HepG2 (cell line): ENCODE results near the gene MICAL3. TPM values are rescaled to one million over a fixed set of nuclear protein-coding genes. Genes with fewer than 3 reads are reported as not detected.

Experiments used
- ATAC-seq: fragments of 200-7000 bp; cut with Tn5 transposase; 3 replicates; pipeline ENCODE4 v1.9.1; 2020; ENCODE audit warnings: mild to moderate bottlenecking, moderate library complexity
- BruUV-seq: library from RNA; stranded (reverse); fragments of 400-500 nt; replicated peaks from 2 replicates; lab custom pipeline; 2021; lab: Mats Ljungman, UMichigan
- CTCF ChIA-PET: fragments of 300-600 bp; formaldehyde crosslinking; extraction: SDS; loops from one replicate; lab custom pipeline; 2021; ENCODE audit warnings: low total read pairs, inconsistent platforms, low intra/inter-chr PET ratio; lab: Yijun Ruan, JAX
- POLR2A ChIA-PET: fragments of 350-600 bp; sonication (Branson Sonifier 250); formaldehyde crosslinking; loops from one replicate; lab custom pipeline; 2020; ENCODE audit warnings: antibody characterized with exemption, inconsistent platforms; lab: Yijun Ruan, JAX
- DNase-seq: peaks from one replicate; pipeline ENCODE4 v3.0.0-alpha.2; 2015; ENCODE audit warnings: low spot score
- FAIRE-seq: peaks from 3 replicates; lab custom pipeline; 2011; peaks lifted over from hg19 to GRCh38; lab: Jason Lieb, UNC
- H2AFZ ChIP-seq: one replicate; pipeline ENCODE4 v1.6.1; 2011; ENCODE audit warnings: low read length, inconsistent platforms
- H3K27ac ChIP-seq: fragments of 300-600 bp; 3 replicates; pipeline ENCODE4 v1.8.0; 2011; ENCODE audit warnings: mixed run types, mild to moderate bottlenecking, mixed read lengths, low read length, inconsistent platforms; ENCODE audit not compliant: insufficient read depth; ENCODE audit errors: extremely low read length
- H3K27me3 ChIP-seq, 2 experiments: fragments of 200-600 bp in 1 of 2; 2 replicates in 1 of 2; 3 replicates in 1 of 2; pipeline versions ENCODE4 v1.6.0 to v1.8.0; 2011; ENCODE audit warnings: low read length in 2 of 2, mild to moderate bottlenecking in 2 of 2, moderate library complexity in 2 of 2, inconsistent platforms in 1 of 2; ENCODE audit not compliant: insufficient read depth in 2 of 2, control insufficient read depth in 1 of 2
- H3K36me3 ChIP-seq, 2 experiments: fragments of 200-600 bp in 1 of 2; replicated peaks in 1 of 2; 2 replicates in 1 of 2; 3 replicates in 1 of 2; pipeline versions ENCODE4 v1.5.1 to v1.8.0; 2011; ENCODE audit warnings: low read length in 2 of 2, inconsistent platforms in 1 of 2; ENCODE audit not compliant: insufficient read depth in 2 of 2, control insufficient read depth in 1 of 2
- H3K4me1 ChIP-seq: 2 replicates; pipeline ENCODE4 v1.5.1; 2012; ENCODE audit warnings: low read length, inconsistent platforms; ENCODE audit not compliant: insufficient read depth
- H3K4me2 ChIP-seq: 2 replicates; pipeline ENCODE4 v1.6.0; 2011; ENCODE audit warnings: low read depth, low read length, inconsistent platforms
- H3K4me3 ChIP-seq, 3 experiments: fragments of 200-600 bp in 1 of 3; sonication (generic), shearing (Covaris generic) in 1 of 3; replicated peaks in 1 of 3; 2 replicates each; pipeline ENCODE4 v1.5.1; 2011 to 2016; ENCODE audit warnings: low read length in 3 of 3, inconsistent platforms in 2 of 3, low read depth in 2 of 3, mild to moderate bottlenecking in 2 of 3, control low read depth in 1 of 3, mixed read lengths in 1 of 3; ENCODE audit not compliant: insufficient read depth in 1 of 3
- H3K79me2 ChIP-seq: one replicate; pipeline ENCODE4 v1.6.1; 2011; ENCODE audit warnings: low read length, inconsistent platforms; ENCODE audit not compliant: insufficient read depth
- H3K9ac ChIP-seq: 2 replicates; pipeline ENCODE4 v1.6.0; 2011; ENCODE audit warnings: mild to moderate bottlenecking, low read depth, low read length, inconsistent platforms; ENCODE audit not compliant: insufficient read depth
- H3K9me3 ChIP-seq: 2 replicates; pipeline ENCODE4 v1.5.1; 2012; ENCODE audit warnings: mild to moderate bottlenecking, low read length
- H4K20me1 ChIP-seq: 2 replicates; pipeline ENCODE4 v1.6.0; 2011; ENCODE audit warnings: inconsistent platforms, mild to moderate bottlenecking, low read length, moderate library complexity; ENCODE audit not compliant: insufficient read depth
- CHD2 ChIP-seq: IDR thresholded peaks from 2 replicates; pipeline ENCODE4 v1.6.1; 2011; ENCODE audit warnings: low read depth, low read length, improper control_type of control experiment
- CREM ChIP-seq, 2 experiments: sonication (generic) in 1 of 2; formaldehyde crosslinking in 1 of 2; IDR thresholded peaks; 2 replicates each; pipeline versions ENCODE4 v1.4.0 to v1.6.1; 2016 to 2020; ENCODE audit warnings: antibody characterized with exemption in 1 of 2, mild to moderate bottlenecking in 1 of 2, missing genetic modification reagents in 1 of 2
- HOXA7 ChIP-seq: sonication (generic); formaldehyde crosslinking; IDR thresholded peaks from 2 replicates; pipeline ENCODE4 v1.8.1; 2022; ENCODE audit warnings: mild to moderate bottlenecking, missing genetic modification reagents, moderate library complexity
- HOXA9 ChIP-seq: sonication (generic); formaldehyde crosslinking; IDR thresholded peaks from 2 replicates; pipeline ENCODE4 v1.8.1; 2022; ENCODE audit warnings: missing genetic modification reagents, mild to moderate bottlenecking, moderate library complexity, borderline replicate concordance
- KLF9 ChIP-seq: IDR thresholded peaks from 2 replicates; pipeline ENCODE4 v1.6.1; 2016; ENCODE audit warnings: low read depth
- MIER3 ChIP-seq: IDR thresholded peaks from 2 replicates; pipeline ENCODE4 v1.6.1; 2016; ENCODE audit warnings: missing compliant biosample characterization, borderline replicate concordance
- MXI1 ChIP-seq: IDR thresholded peaks from 3 replicates; pipeline ENCODE4 v1.6.1; 2012; ENCODE audit warnings: low read depth, low read length, inconsistent platforms, borderline replicate concordance
- PHF5A ChIP-seq: IDR thresholded peaks from one replicate; pipeline ENCODE4 v1.6.1; 2018; ENCODE audit warnings: low read depth, missing genetic modification reagents; ENCODE audit not compliant: unreplicated experiment
- REPIN1 ChIP-seq: sonication (generic); formaldehyde crosslinking; IDR thresholded peaks from 2 replicates; pipeline ENCODE4 v1.8.0; 2022; ENCODE audit warnings: missing genetic modification reagents, low read depth, mild to moderate bottlenecking, borderline replicate concordance
- SRSF4 ChIP-seq: fragments of 200-400 bp; formaldehyde crosslinking; IDR thresholded peaks from one replicate; pipeline ENCODE4 v1.6.1; 2018; ENCODE audit warnings: mild to moderate bottlenecking, low read depth, low read length, moderate library complexity; ENCODE audit not compliant: poor library complexity, severe bottlenecking
- STAT5B ChIP-seq: sonication (generic); formaldehyde crosslinking; IDR thresholded peaks from 2 replicates; pipeline ENCODE4 v1.4.0; 2020; ENCODE audit warnings: missing genetic modification reagents
- ZBTB42 ChIP-seq: sonication (generic); formaldehyde crosslinking; IDR thresholded peaks from 2 replicates; pipeline ENCODE4 v1.5.0; 2020; ENCODE audit warnings: mild to moderate bottlenecking, missing genetic modification reagents
- ZNF484 ChIP-seq: sonication (generic); formaldehyde crosslinking; IDR thresholded peaks from 2 replicates; pipeline ENCODE4 v1.5.1; 2020; ENCODE audit warnings: mild to moderate bottlenecking, low read depth, missing genetic modification reagents, borderline replicate concordance
- ZNF570 ChIP-seq: sonication (generic); formaldehyde crosslinking; IDR thresholded peaks from 2 replicates; pipeline ENCODE4 v1.4.0; 2020; ENCODE audit warnings: mild to moderate bottlenecking, missing genetic modification reagents, borderline replicate concordance
- WGBS: methylation state at CpG from one replicate; pipeline ENCODE4 v1.1.6; 2017; ENCODE audit warnings: low lambda C conversion rate; 5-methylcytosine and 5-hydroxymethylcytosine counted together
- in situ Hi-C: cut with HindIII; loops from 2 replicates; pipeline ENCODE4 v1.10.0; 2017; ENCODE audit warnings: low pct_unique_long_range_greater_than_20kb; ENCODE audit not compliant: extremely low pct_ligation_motif_present
- intact Hi-C: fragments of 100-400 bp; cut with micrococcal nuclease; formaldehyde crosslinking; loops from one replicate; pipeline ENCODE4 v1.10.0; 2022; ENCODE audit not compliant: unreplicated experiment
- polyA plus RNA-seq, 8 experiments: library from polyadenylated mRNA; depleted of rRNA in 3 of 8; stranded (reverse) in 7 of 8; unstranded in 1 of 8; fragments of >200 nt; fragmentation: Illumina TruSeq in 4 of 8; extraction: Trizol in 4 of 8; gene quantifications; 2 replicates each; pipeline versions ENCODE4 v1.2.1 to v1.2.3, GENCODE V29; 2011 to 2016; ENCODE audit warnings: low read depth in 4 of 8, missing spikeins in 1 of 8, mixed read lengths in 1 of 8; ENCODE audit not compliant: insufficient read depth in 1 of 8
- total RNA-seq, 5 experiments: library from RNA; depleted of rRNA; stranded (reverse); fragments of >200 nt; fragmentation: Illumina TruSeq; extraction: Trizol; gene quantifications; 2 replicates each; pipeline ENCODE4 v1.2.3, GENCODE V29; 2016; ENCODE audit warnings: low read depth in 1 of 5
- TF ChIP-seq, protein P1 (sequence below): fragments of 450-650 bp; IDR thresholded peaks from 2 replicates; pipeline ENCODE4 v1.6.1; 2017
- TF ChIP-seq, protein P2 (sequence below): sonication (generic); formaldehyde crosslinking; IDR thresholded peaks from 2 replicates; pipeline ENCODE4 v1.5.0; 2020; ENCODE audit warnings: missing genetic modification reagents, mild to moderate bottlenecking, borderline replicate concordance
- TF ChIP-seq, protein P3 (sequence below): sonication (generic); formaldehyde crosslinking; IDR thresholded peaks from 2 replicates; pipeline ENCODE4 v1.4.0; 2020; ENCODE audit warnings: missing genetic modification reagents, borderline replicate concordance

Gene MICAL3
- total and polyA plus RNA-seq, 2 of the 13 experiments (the other 11 are each of a cell fraction or from before 2014, with no cell fraction given), result 5.3 to 12.5 TPM

DNA sequence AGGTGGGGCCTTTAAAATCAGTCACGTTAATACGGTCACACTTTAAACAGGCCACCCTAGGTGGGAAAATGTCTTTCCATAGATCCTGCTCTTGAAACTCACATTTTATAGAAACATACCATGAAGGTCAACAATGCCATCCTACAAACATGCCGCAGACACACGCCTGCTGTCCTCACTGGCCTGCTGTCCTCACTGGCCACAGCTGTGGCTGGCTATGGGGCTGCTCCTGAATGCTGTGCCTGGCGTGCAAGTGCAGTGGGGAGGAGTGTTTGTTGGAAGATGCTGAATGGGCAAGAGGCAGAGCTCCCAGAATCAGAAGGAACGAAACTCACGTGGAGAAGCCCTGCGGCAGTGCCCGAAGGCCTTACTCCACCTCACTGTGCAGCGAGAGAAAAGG, 143.9 kb downstream of the MICAL3 start:
- Histone ChIP-seq H2AFZ (no peak overlapping the region), H3K4me2 (no peak overlapping the region), H3K4me3 (no peak overlapping the region), H3K36me3 (peaks cover 4 to 51% of the 10 kb centered on the region in 2 experiments; a peak in 3 of 5 replicates), H3K79me2 (no peaks in the 10 kb centered on the region), H3K9ac (no peak overlapping the region), H3K27me3 (no peaks in the 10 kb centered on the region), H3K4me1 (no peaks in the 10 kb centered on the region), H3K9me3 (no peaks in the 10 kb centered on the region), H3K27ac (no peak overlapping the region), H4K20me1 (no peaks in the 10 kb centered on the region)
- no peak for DNase-seq
- ATAC-seq, result no peak
- in situ Hi-C loops (no loop called here), intact Hi-C loops (no loop called here)
- ChIA-PET POLR2A (no interaction called here), CTCF (no interaction called here)
- WGBS, result 89% methylated on average over 10 of the region's 10 CpGs
- FAIRE-seq, result no peak
- BruUV-seq, result no TSS peak
- TF ChIP-seq STAT5B, result no peak

DNA sequence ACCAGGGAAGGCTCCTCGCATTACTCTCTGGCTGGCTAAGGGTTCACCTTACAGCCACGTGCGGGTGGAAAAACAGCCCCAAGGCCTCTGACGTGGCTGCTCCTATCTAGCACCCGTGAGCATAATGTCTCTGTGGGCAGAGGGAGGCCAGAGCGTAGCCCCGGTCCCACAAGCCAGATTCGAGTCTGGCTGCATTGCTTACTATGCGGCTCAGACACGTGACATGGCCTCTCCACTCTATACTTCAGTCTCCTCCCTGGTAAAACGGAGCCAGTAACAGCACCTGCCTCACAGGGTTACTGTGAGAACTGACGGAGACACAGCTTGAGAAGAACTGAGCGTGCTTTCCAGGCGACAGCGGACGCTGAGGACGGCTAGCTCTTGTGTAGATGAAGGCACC, 144.3 kb downstream of the MICAL3 start:
- Histone ChIP-seq H3K9me3 (no peaks in the 10 kb centered on the region), H4K20me1 (no peaks in the 10 kb centered on the region), H3K4me2 (no peak overlapping the region), H3K36me3 (peaks cover 7 to 50% of the 10 kb centered on the region in 2 experiments; a peak in 4 of 5 replicates), H3K79me2 (no peaks in the 10 kb centered on the region), H3K4me3 (no peak overlapping the region), H2AFZ (no peak overlapping the region), H3K4me1 (no peaks in the 10 kb centered on the region), H3K27me3 (no peaks in the 10 kb centered on the region), H3K9ac (no peak overlapping the region), H3K27ac (no peak overlapping the region)
- intact Hi-C loops, result no loop called here
- DNase-seq (no peak), ATAC-seq (no peak), FAIRE-seq (no peak)
- ChIA-PET POLR2A (no interaction called here), CTCF (no interaction called here)
- no TSS peak for BruUV-seq
- 97% methylated on average over 14 of the region's 17 CpGs for WGBS
- in situ Hi-C loops, result no loop called here
- TF ChIP-seq MXI1 (no peak), MIER3 (no peak), ZNF484 (no peak), HOXA9 (no peak), CHD2 (no peak), REPIN1 (CRISPR knock-in tag) (no peak), SRSF4 (no peak), PHF5A (CRISPR knock-in tag) (no peak), ZBTB42 (CRISPR knock-in tag) (no peak), ZNF570 (CRISPR knock-in tag) (no peak), CREM (IDR thresholded peaks at IDR 0.05) (no peak), CREM (CRISPR knock-in tag; IDR thresholded peaks at IDR 0.05) (no peak), HOXA7 (CRISPR knock-in tag) (no peak), KLF9 (CRISPR knock-in tag) (no peak)
- TF ChIP-seq, protein P1, sequence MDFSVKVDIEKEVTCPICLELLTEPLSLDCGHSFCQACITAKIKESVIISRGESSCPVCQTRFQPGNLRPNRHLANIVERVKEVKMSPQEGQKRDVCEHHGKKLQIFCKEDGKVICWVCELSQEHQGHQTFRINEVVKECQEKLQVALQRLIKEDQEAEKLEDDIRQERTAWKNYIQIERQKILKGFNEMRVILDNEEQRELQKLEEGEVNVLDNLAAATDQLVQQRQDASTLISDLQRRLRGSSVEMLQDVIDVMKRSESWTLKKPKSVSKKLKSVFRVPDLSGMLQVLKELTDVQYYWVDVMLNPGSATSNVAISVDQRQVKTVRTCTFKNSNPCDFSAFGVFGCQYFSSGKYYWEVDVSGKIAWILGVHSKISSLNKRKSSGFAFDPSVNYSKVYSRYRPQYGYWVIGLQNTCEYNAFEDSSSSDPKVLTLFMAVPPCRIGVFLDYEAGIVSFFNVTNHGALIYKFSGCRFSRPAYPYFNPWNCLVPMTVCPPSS, result no peak
- TF ChIP-seq, protein P2, sequence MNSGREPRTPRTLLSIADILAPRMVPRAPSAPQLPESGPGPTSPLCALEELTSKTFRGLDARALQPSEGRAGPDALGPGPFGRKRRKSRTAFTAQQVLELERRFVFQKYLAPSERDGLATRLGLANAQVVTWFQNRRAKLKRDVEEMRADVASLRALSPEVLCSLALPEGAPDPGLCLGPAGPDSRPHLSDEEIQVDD, result no peak
- TF ChIP-seq, protein P3, sequence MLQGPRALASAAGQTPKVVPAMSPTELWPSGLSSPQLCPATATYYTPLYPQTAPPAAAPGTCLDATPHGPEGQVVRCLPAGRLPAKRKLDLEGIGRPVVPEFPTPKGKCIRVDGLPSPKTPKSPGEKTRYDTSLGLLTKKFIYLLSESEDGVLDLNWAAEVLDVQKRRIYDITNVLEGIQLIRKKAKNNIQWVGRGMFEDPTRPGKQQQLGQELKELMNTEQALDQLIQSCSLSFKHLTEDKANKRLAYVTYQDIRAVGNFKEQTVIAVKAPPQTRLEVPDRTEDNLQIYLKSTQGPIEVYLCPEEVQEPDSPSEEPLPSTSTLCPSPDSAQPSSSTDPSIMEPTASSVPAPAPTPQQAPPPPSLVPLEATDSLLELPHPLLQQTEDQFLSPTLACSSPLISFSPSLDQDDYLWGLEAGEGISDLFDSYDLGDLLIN (CRISPR knock-in tag), result no peak
